Tongue (tissue), 1 donor: ENCODE data around the gene PEX10. TPM values are rescaled to one million over a fixed set of nuclear protein-coding genes. Genes with fewer than 3 reads are reported as not detected.

Experiments
- total RNA-seq: library from RNA; depleted of rRNA; stranded (reverse); fragments of >200 nt; gene quantifications from one replicate; pipeline ENCODE4 v1.2.3, GENCODE V29; 2014

PEX10 gene
- total RNA-seq, 1 donor from 2014 or later = 19.8 TPM

Other genes with a start within 250 kb of the PEX10 start
- 18.4 TPM for gene FAAP20, start 217.8 kb downstream of the PEX10 start, total RNA-seq
- 58.8 TPM for gene SKI, start 184.2 kb downstream of the PEX10 start, total RNA-seq
- gene MORN1, start 21.0 kb downstream of the PEX10 start, total RNA-seq = 13.8 TPM
- gene RER1, start 20.7 kb downstream of the PEX10 start, total RNA-seq = 56.2 TPM
- gene PLCH2, start 63.7 kb upstream of the PEX10 start, total RNA-seq = 11.8 TPM
- gene PANK4, start 114.0 kb upstream of the PEX10 start, total RNA-seq = 44.1 TPM
- 2.8 TPM for gene HES5, start 117.7 kb upstream of the PEX10 start, total RNA-seq
- 17.6 TPM for gene TNFRSF14, start 143.8 kb upstream of the PEX10 start, total RNA-seq
- 15.4 TPM for gene PRXL2B, start 174.2 kb upstream of the PEX10 start, total RNA-seq
- gene MMEL1, start 220.5 kb upstream of the PEX10 start, total RNA-seq = not detected